NB4 (cell line): ENCODE results near the gene RFTN1.

Experiments used
- CTCF ChIP-seq: IDR thresholded peaks from one replicate; pipeline ENCODE4 v1.5.1; 2012; ENCODE audit warnings: low read depth, low read length
- MAX ChIP-seq: IDR thresholded peaks from 2 replicates; pipeline ENCODE4 v1.6.1; 2011; ENCODE audit warnings: low read depth, low read length
- MYC ChIP-seq: IDR thresholded peaks from 2 replicates; pipeline ENCODE4 v1.6.1; 2011; ENCODE audit warnings: low read depth, low read length
- POLR2A ChIP-seq: IDR thresholded peaks from 2 replicates; pipeline ENCODE4 v1.6.1; 2011; ENCODE audit warnings: mild to moderate bottlenecking; ENCODE audit not compliant: insufficient read length; ENCODE audit errors: extremely low read depth

GRCh38 chr3:16484984-16485383, 28.5 kb downstream of the RFTN1 start:
- TF ChIP-seq CTCF, result no peak
- TF ChIP-seq MYC, result no peak
- TF ChIP-seq POLR2A, result no peak
- no peak for TF ChIP-seq MAX
